Keratinocyte (primary cell): Measurements from ENCODE around the gene ALDOB. TPM values are rescaled to one million over a fixed set of nuclear protein-coding genes. Genes with fewer than 3 reads are reported as not detected.

ENCODE experiments used
- DNase-seq: peaks from one replicate; pipeline ENCODE4 v3.0.0-alpha.2; 2011; ENCODE audit warnings: low read depth, missing footprints, low spot score
- FAIRE-seq: peaks from 2 replicates; lab custom pipeline; 2011; peaks lifted over from hg19 to GRCh38; lab: Jason Lieb, UNC
- H2AFZ ChIP-seq: 2 replicates; pipeline ENCODE4 v1.6.0; 2012; ENCODE audit warnings: low read length, control low read depth, inconsistent platforms; ENCODE audit not compliant: control insufficient read depth
- H3K27ac ChIP-seq: 2 replicates; pipeline ENCODE4 v1.5.1; 2011; ENCODE audit warnings: low read length; ENCODE audit not compliant: control insufficient read depth, insufficient read depth
- H3K27me3 ChIP-seq: 3 replicates; pipeline ENCODE4 v1.6.0; 2011; ENCODE audit warnings: low read length; ENCODE audit not compliant: control insufficient read depth, insufficient read depth; ENCODE audit errors: extremely low read depth
- H3K36me3 ChIP-seq, 2 experiments: 2 replicates in 1 of 2; 3 replicates in 1 of 2; pipeline ENCODE4 v1.5.1; 2011; ENCODE audit warnings: low read length in 2 of 2, mild to moderate bottlenecking in 1 of 2; ENCODE audit not compliant: control insufficient read depth in 2 of 2, insufficient read depth in 2 of 2; ENCODE audit errors: extremely low read depth in 1 of 2
- H3K4me1 ChIP-seq: 3 replicates; pipeline ENCODE4 v1.5.1; 2011; ENCODE audit warnings: low read length; ENCODE audit not compliant: control insufficient read depth, insufficient read depth; ENCODE audit errors: extremely low read depth
- H3K4me2 ChIP-seq: 3 replicates; pipeline ENCODE4 v1.6.0; 2011; ENCODE audit warnings: low read depth, low read length; ENCODE audit not compliant: control insufficient read depth, insufficient read depth; ENCODE audit errors: extremely low read depth
- H3K4me3 ChIP-seq, 3 experiments: fragments of 200-600 bp in 1 of 3; sonication (generic) in 1 of 3; 2 replicates in 2 of 3; 3 replicates in 1 of 3; pipeline ENCODE4 v1.5.1; 2011 to 2016; ENCODE audit warnings: low read length in 3 of 3, mild to moderate bottlenecking in 3 of 3, control low read depth in 2 of 3, inconsistent platforms in 1 of 3, low read depth in 1 of 3, mixed read lengths in 1 of 3, mixed run types in 1 of 3, moderate library complexity in 1 of 3; ENCODE audit not compliant: control insufficient read depth in 2 of 3, insufficient read depth in 2 of 3; ENCODE audit errors: extremely low read depth in 1 of 3
- H3K79me2 ChIP-seq: 2 replicates; pipeline ENCODE4 v1.6.0; 2012; ENCODE audit warnings: low read length; ENCODE audit not compliant: control insufficient read depth, insufficient read depth
- H3K9ac ChIP-seq: 3 replicates; pipeline ENCODE4 v1.6.0; 2011; ENCODE audit warnings: low read length; ENCODE audit not compliant: control insufficient read depth, insufficient read depth; ENCODE audit errors: extremely low read depth
- H3K9me1 ChIP-seq: 3 replicates; pipeline ENCODE4 v1.6.0; 2011; ENCODE audit warnings: low read length; ENCODE audit not compliant: control insufficient read depth, insufficient read depth; ENCODE audit errors: extremely low read depth
- H3K9me3 ChIP-seq: 2 replicates; pipeline ENCODE4 v1.5.1; 2012; ENCODE audit warnings: low read depth, low read length; ENCODE audit not compliant: control insufficient read depth
- H4K20me1 ChIP-seq: 3 replicates; pipeline ENCODE4 v1.6.0; 2011; ENCODE audit warnings: low read length; ENCODE audit not compliant: control insufficient read depth, insufficient read depth; ENCODE audit errors: extremely low read depth
- EZH2 ChIP-seq: IDR thresholded peaks from one replicate; pipeline ENCODE4 v1.6.1; 2012; ENCODE audit warnings: inconsistent platforms, mild to moderate bottlenecking, low read length, moderate library complexity
- dilution Hi-C: fragments of 300-500 bp; cut with MboI; formaldehyde crosslinking; loops from one replicate; pipeline ENCODE4 v1.7.0; 2020; ENCODE audit warnings: low sequenced_read_pairs; ENCODE audit not compliant: extremely low pct_ligation_motif_present
- polyA plus RNA-seq, 5 experiments: library from polyadenylated mRNA; depleted of rRNA in 3 of 5; stranded (reverse) in 3 of 5; stranded (forward) in 1 of 5; unstranded in 1 of 5; fragments of >200 nt; gene quantifications; 1 replicate in 1 of 5; 2 replicates in 3 of 5; 3 replicates in 1 of 5; pipeline versions ENCODE4 v1.2.1 to v1.2.3, GENCODE V29; 2011 to 2012; ENCODE audit warnings: missing spikeins in 2 of 5, low read depth in 1 of 5, low replicate concordance in 1 of 5
- TF ChIP-seq, protein P1 (sequence below), 3 experiments: IDR thresholded peaks in 1 of 3; conservative IDR thresholded peaks in 1 of 3; optimal IDR thresholded peaks in 1 of 3; 2 replicates in 2 of 3; 3 replicates in 1 of 3; pipeline versions ENCODE3 to v1.5.1; 2011; ENCODE audit warnings: low read length in 3 of 3, mild to moderate bottlenecking in 3 of 3, moderate library complexity in 2 of 3, control low read depth in 1 of 3, inconsistent platforms in 1 of 3; ENCODE audit not compliant: insufficient read depth in 2 of 3; ENCODE audit errors: extremely low read depth in 1 of 3

The ALDOB gene
- polyA plus RNA-seq, 1 donor (not counting 4 experiments of a cell fraction or from before 2014, with no cell fraction given), result not detected

DNA sequence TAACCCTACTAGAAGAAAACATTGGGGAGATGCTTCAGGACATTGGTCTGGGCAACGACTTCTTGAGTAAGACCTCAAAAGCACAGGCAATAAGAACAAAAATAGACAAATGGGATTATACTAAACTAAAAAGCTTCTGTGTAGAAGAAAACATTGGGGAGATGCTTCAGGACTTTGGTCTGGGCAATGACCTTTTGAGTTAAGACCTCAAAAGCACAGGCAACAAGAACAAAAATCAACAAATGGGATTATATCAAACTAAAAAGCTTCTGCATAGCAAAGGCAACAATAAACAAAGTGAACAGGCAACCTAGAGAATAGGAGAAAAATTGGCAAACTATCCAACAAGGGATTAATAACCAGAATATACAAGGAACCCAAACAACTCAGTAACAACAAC, 40.9 kb downstream of the ALDOB start:
- Histone ChIP-seq H3K36me3 (no peaks in the 10 kb centered on the region), H3K4me2 (no peak overlapping the region), H3K4me1 (peaks cover 4% of the 10 kb centered on the region), H3K4me3 (no peak overlapping the region), H4K20me1 (no peaks in the 10 kb centered on the region), H2AFZ (no peak overlapping the region), H3K27me3 (no peaks in the 10 kb centered on the region), H3K9me3 (no peaks in the 10 kb centered on the region), H3K9me1 (no peaks in the 10 kb centered on the region), H3K27ac (no peak overlapping the region), H3K79me2 (peaks cover 79% of the 10 kb centered on the region), H3K9ac (no peak overlapping the region)
- dilution Hi-C loops, result no loop called here
- DNase-seq (no peak), FAIRE-seq (no peak)
- no peak for TF ChIP-seq EZH2
- TF ChIP-seq, protein P1, sequence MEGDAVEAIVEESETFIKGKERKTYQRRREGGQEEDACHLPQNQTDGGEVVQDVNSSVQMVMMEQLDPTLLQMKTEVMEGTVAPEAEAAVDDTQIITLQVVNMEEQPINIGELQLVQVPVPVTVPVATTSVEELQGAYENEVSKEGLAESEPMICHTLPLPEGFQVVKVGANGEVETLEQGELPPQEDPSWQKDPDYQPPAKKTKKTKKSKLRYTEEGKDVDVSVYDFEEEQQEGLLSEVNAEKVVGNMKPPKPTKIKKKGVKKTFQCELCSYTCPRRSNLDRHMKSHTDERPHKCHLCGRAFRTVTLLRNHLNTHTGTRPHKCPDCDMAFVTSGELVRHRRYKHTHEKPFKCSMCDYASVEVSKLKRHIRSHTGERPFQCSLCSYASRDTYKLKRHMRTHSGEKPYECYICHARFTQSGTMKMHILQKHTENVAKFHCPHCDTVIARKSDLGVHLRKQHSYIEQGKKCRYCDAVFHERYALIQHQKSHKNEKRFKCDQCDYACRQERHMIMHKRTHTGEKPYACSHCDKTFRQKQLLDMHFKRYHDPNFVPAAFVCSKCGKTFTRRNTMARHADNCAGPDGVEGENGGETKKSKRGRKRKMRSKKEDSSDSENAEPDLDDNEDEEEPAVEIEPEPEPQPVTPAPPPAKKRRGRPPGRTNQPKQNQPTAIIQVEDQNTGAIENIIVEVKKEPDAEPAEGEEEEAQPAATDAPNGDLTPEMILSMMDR (optimal IDR thresholded peaks at IDR 0.05 in 1 of 3, IDR thresholded peaks at IDR 0.05 in 1 of 3, conservative IDR thresholded peaks at IDR 0.05 in 1 of 3; ENCODE audit: extremely low read depth in 1 of 3, insufficient read depth in 2 of 3, low read length in 3 of 3), result no peak

DNA sequence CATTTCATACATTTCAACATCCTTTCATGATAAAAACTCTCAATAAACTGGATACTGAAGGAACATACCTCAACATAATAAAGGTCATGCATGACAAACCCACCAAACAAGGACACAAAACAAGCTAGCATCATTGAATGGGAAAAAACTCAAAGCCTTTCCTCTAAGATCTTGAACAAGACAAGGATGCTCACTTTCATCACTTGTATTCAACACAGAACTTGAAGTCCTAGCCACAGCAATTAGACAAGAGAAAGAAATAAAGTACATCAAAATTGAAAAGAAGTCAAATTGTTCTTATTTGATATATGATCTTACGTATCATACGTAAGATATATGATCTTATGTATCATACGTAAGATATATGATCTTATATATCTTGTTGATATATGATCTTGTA, 42.4 kb downstream of the ALDOB start:
- TF ChIP-seq, protein P1 (optimal IDR thresholded peaks at IDR 0.05 in 1 of 3, IDR thresholded peaks at IDR 0.05 in 1 of 3, conservative IDR thresholded peaks at IDR 0.05 in 1 of 3; ENCODE audit: extremely low read depth in 1 of 3, insufficient read depth in 2 of 3, low read length in 3 of 3), result no peak
- no peak for TF ChIP-seq EZH2
- no peak for FAIRE-seq

More for the DNA sequence above, 42.4 kb downstream of the ALDOB start:
- H3K79me2 ChIP-seq, result peaks cover 68% of the 10 kb centered on the region
- dilution Hi-C loops, result no loop called here
- H3K4me1 ChIP-seq, result no peaks in the 10 kb centered on the region
- H2AFZ ChIP-seq, result no peak overlapping the region
- peaks cover 0 to 1% of the 10 kb centered on the region in 2 experiments for H3K36me3 ChIP-seq
- no peaks in the 10 kb centered on the region for H3K9me1 ChIP-seq
- no peaks in the 10 kb centered on the region for H3K27me3 ChIP-seq
- H4K20me1 ChIP-seq, result no peaks in the 10 kb centered on the region
- no peak overlapping the region for H3K4me3 ChIP-seq
- no peak overlapping the region for H3K9ac ChIP-seq
- DNase-seq, result no peak
- H3K27ac ChIP-seq, result no peak overlapping the region
- no peak overlapping the region for H3K4me2 ChIP-seq
- no peaks in the 10 kb centered on the region for H3K9me3 ChIP-seq
